Parathyroid adenoma (tissue), 2 donors: ENCODE data around the gene PPP1R1C.

Experiments used
- H2AFZ ChIP-seq: fragments of 300-600 bp; sonication (generic); one replicate; pipeline ENCODE4 v1.7.0; 2017; ENCODE audit warnings: antibody characterized with exemption, mild to moderate bottlenecking
- H3K27ac ChIP-seq: fragments of 300-600 bp; sonication (generic); one replicate; pipeline ENCODE4 v1.7.0; 2017
- H3K27me3 ChIP-seq: fragments of 300-600 bp; sonication (generic); one replicate; pipeline ENCODE4 v1.7.0; 2017; ENCODE audit warnings: low read length; ENCODE audit not compliant: control insufficient read depth, insufficient read depth
- H3K36me3 ChIP-seq: fragments of 300-600 bp; sonication (generic); one replicate; pipeline ENCODE4 v1.7.0; 2017; ENCODE audit warnings: low read length; ENCODE audit not compliant: control insufficient read depth, insufficient read depth
- H3K4me1 ChIP-seq: fragments of 300-600 bp; sonication (generic); one replicate; pipeline ENCODE4 v1.7.0; 2017; ENCODE audit warnings: control low read depth
- H3K4me2 ChIP-seq: fragments of 300-600 bp; sonication (generic); one replicate; pipeline ENCODE4 v1.7.0; 2017; ENCODE audit warnings: low read length
- H3K4me3 ChIP-seq: fragments of 300-600 bp; sonication (generic); one replicate; pipeline ENCODE4 v1.7.0; 2017; ENCODE audit warnings: low read depth, low read length
- H3K79me2 ChIP-seq: fragments of 300-600 bp; sonication (generic); one replicate; pipeline ENCODE4 v1.7.0; 2017; ENCODE audit warnings: control low read depth
- H3K9ac ChIP-seq: fragments of 300-600 bp; sonication (generic); one replicate; pipeline ENCODE4 v1.7.0; 2017; ENCODE audit warnings: mild to moderate bottlenecking
- H3K9me3 ChIP-seq: fragments of 300-600 bp; sonication (generic); one replicate; pipeline ENCODE4 v1.7.0; 2017; ENCODE audit warnings: low read length; ENCODE audit not compliant: control insufficient read depth
- CTCF ChIP-seq: fragments of 300-600 bp; sonication (generic); IDR thresholded peaks from one replicate; pipeline ENCODE4 v1.7.0; 2017; ENCODE audit warnings: antibody characterized with exemption, mild to moderate bottlenecking
- donor health status: primary hyperparathyroidism.

The PPP1R1C gene

GRCh38 chr2:182113334-182113733, 127.7 kb downstream of the PPP1R1C start:
- Histone ChIP-seq H3K9ac (no peak overlapping the region), H3K27ac (no peak overlapping the region), H3K4me3 (no peak overlapping the region), H3K27me3 (no peaks in the 10 kb centered on the region), H3K79me2 (no peaks in the 10 kb centered on the region), H3K9me3 (no peaks in the 10 kb centered on the region), H3K4me1 (no peaks in the 10 kb centered on the region), H2AFZ (no peak overlapping the region), H3K4me2 (no peak overlapping the region), H3K36me3 (no peaks in the 10 kb centered on the region)
- TF ChIP-seq CTCF = no peak

GRCh38 chr2:182115258-182115657, 129.6 kb downstream of the PPP1R1C start:
- H2AFZ ChIP-seq = no peak overlapping the region
- no peak for TF ChIP-seq CTCF
- H3K27ac ChIP-seq = no peak overlapping the region
- no peak overlapping the region for H3K9ac ChIP-seq
- no peaks in the 10 kb centered on the region for H3K9me3 ChIP-seq
- no peaks in the 10 kb centered on the region for H3K36me3 ChIP-seq
- no peaks in the 10 kb centered on the region for H3K27me3 ChIP-seq
- H3K4me2 ChIP-seq = no peak overlapping the region
- H3K4me1 ChIP-seq = no peaks in the 10 kb centered on the region
- H3K4me3 ChIP-seq = no peak overlapping the region
- H3K79me2 ChIP-seq = no peaks in the 10 kb centered on the region

GRCh38 chr2:182116774-182117173, 131.1 kb downstream of the PPP1R1C start:
- no peak overlapping the region for H3K4me2 ChIP-seq

GRCh38 chr2:182117196-182117595, 131.5 kb downstream of the PPP1R1C start:
- H3K79me2 ChIP-seq = no peaks in the 10 kb centered on the region
- no peaks in the 10 kb centered on the region for H3K4me1 ChIP-seq
- H3K9me3 ChIP-seq = no peaks in the 10 kb centered on the region
- H3K36me3 ChIP-seq = no peaks in the 10 kb centered on the region
- no peak for TF ChIP-seq CTCF
- no peak overlapping the region for H3K4me3 ChIP-seq
- H3K9ac ChIP-seq = no peak overlapping the region
- no peak overlapping the region for H3K4me2 ChIP-seq
- no peak overlapping the region for H3K27ac ChIP-seq
- H2AFZ ChIP-seq = no peak overlapping the region
- H3K27me3 ChIP-seq = no peaks in the 10 kb centered on the region

More at GRCh38 chr2:182116774-182117173, 131.1 kb downstream of the PPP1R1C start:
- Histone ChIP-seq H2AFZ (no peak overlapping the region), H3K4me1 (no peaks in the 10 kb centered on the region), H3K27ac (no peak overlapping the region), H3K4me3 (no peak overlapping the region), H3K36me3 (no peaks in the 10 kb centered on the region), H3K9ac (no peak overlapping the region), H3K9me3 (no peaks in the 10 kb centered on the region), H3K27me3 (no peaks in the 10 kb centered on the region), H3K79me2 (no peaks in the 10 kb centered on the region)
- TF ChIP-seq CTCF = no peak

GRCh38 chr2:182128821-182129707, 143.4 kb downstream of the PPP1R1C start:
- H2AFZ ChIP-seq = no peak overlapping the region
- no peaks in the 10 kb centered on the region for H3K36me3 ChIP-seq
- H3K4me3 ChIP-seq = no peak overlapping the region
- no peak overlapping the region for H3K27ac ChIP-seq
- no peaks in the 10 kb centered on the region for H3K27me3 ChIP-seq
- H3K4me1 ChIP-seq = no peaks in the 10 kb centered on the region
- no peaks in the 10 kb centered on the region for H3K9me3 ChIP-seq
- H3K9ac ChIP-seq = no peak overlapping the region
- TF ChIP-seq CTCF = no peak
- no peak overlapping the region for H3K4me2 ChIP-seq
- H3K79me2 ChIP-seq = no peaks in the 10 kb centered on the region
